GM21515 (cell line): ENCODE results near the gene MID1.

Experiments
- ATAC-seq: cut with Tn5 transposase; IDR thresholded peaks from one replicate; pipeline ENCODE4 v1.9.1; 2021; ENCODE audit not compliant: unreplicated experiment

MID1 gene

GRCh38 chrX:10496345-10496965 is 123.9 kb downstream of the MID1 start:
- ATAC-seq = no peak

DNA sequence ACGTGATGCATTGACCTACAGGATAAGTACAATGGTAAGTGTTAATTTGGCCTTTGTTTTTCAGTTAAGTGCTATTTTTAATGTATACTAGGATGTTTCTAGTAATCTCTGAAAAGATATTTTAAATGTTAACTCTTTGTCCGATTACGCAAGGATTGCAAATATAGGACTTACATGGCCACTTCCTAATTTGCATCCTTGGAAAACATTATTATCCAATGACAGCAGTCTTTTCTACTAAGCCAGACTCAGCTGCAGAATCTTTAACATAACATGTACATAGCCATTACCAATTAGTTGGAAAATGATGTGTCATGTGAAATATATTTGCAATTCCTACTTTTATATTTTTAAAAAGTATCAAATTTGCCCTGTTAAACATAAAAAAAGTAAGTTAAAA is 124.7 kb downstream of the MID1 start:
- ATAC-seq = no peak

DNA sequence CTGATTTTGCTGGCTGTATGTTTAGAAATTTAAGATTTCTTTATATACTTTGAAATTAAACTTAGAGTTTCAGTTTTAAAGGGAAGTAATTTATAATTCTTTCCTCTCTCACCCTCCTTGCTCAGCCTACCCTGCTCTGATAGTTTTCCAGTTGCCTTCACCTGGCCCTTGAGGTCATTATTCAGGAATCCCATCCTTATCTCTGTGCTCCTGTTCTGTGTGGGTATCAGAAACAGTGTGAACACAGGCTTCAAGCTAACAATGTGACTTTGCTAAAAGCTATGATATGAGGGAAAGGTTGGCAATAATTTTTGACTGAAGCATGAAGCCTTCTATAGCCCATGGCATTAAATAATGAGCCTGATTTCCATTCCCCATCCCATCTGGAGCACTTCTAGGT is 128.1 kb downstream of the MID1 start:
- no peak for ATAC-seq

GRCh38 chrX:10486373-10486772 is 134.0 kb downstream of the MID1 start:
- no peak for ATAC-seq

- no peak for ATAC-seq
Observed at GRCh38 chrX:10485326-10485725, 135.1 kb downstream of the MID1 start.

DNA sequence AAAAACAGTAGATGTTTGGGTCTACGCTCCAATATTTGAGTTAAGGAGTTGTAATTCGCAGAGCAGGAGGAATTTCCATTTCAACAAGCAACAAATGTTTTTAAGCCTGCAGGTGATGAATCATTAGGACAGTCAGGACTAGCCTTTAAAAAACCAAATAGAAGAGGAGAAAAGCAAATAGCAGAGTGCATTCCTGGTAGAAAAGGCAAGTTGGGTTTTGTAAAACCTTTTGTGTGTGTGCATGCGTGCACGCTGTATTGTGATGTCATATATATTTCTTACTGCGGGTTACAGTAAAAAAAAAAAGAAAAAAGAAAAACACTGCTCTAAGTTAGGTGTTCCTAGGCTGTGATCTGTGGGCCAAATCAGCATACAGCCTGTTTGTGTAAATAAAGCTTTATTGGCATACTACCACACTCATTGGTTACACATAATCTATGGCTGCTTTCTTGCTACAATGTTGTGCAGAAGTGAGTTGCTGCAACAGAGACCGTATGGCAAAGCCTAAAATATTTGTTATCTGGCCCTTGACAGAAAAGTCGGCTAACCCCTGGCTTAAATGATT is 135.6 kb downstream of the MID1 start:
- no peak for ATAC-seq

DNA sequence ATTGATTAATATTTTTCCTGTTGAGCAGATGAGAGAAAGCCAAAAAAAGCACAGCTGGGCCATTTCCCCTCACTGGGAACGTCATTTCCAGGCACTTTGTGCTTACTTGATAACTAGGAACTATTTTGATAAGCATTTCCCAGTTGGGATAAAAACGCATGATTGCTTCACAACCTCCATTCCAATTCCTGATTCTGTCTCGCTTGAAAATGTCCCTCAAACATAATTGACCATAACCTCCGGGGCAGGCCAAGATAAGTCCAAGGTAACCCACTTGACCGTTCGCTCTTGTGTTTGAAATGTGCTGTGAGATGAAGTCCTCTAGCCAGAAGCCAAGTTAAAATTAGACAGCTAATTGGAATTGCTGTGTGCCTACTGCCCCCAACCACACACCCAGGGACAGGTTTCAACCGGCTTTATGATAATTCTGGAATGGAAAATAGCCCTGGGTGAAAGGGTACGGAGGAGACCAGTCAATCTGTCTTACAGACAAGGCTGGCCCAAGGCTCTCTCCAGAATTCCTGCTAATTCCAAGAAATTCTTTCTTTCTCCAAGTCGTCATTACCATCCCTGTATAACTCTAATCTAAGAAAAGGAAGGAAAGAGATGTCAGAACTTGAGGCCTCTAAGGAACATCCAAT is 137.1 kb downstream of the MID1 start:
- no peak for ATAC-seq

GRCh38 chrX:10482708-10483107 is 137.7 kb downstream of the MID1 start:
- no peak for ATAC-seq

GRCh38 chrX:10482261-10482660 is 138.1 kb downstream of the MID1 start:
- peak; percentile 92 for ATAC-seq

GRCh38 chrX:10480861-10481260 is 139.5 kb downstream of the MID1 start:
- ATAC-seq = no peak

DNA sequence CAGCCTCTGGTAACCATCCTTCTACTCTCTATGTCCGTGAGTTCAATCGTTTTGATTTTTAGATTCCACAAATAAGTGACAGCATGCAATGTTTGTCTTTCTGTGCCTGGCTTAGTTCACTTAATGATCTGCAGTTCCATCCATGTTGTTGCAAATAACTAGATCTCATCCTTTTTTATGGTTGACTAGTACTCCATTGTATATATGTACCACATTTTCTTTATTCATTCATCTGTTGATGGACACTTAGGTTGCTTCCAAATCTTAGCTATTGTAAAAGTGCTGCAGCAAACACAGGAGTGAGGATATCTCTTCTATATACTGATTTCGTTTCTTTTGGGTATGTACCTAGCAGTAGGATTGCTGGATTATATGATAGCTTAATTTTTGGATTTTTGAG is 140.9 kb downstream of the MID1 start:
- no peak for ATAC-seq

- ATAC-seq = no peak
Observed at GRCh38 chrX:10477525-10477924, 142.9 kb downstream of the MID1 start.

DNA sequence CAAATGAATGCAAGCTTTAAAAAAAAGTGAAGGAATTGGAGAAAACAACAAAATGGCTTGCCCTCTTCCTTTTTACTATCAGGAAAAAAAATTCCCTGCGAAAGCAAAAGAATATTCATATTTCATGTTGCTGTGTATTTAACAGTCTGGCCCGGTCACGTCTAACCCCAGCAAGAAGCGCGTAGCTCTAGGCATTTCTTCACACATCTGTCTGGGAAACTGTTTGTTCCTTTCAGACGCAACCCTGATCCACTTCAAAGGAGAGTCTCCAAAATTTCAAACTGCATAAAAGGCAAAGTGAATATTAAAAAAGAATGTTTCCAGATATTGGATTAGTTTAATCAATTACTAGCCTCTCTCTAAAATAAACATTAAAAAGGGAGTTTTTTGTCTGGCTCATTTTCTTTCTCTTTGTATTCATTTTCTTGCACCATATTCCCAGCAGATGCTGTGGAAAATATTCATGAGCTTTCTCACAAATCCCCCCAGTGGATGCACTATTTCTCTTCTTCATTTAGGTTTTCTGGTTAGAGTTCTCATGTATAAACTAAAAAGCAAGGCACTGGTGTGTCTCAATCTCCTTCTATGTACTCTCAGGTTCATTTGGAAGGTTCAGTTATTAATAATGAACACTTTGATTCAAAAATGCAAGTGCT is 145.3 kb downstream of the MID1 start:
- ATAC-seq = no peak

DNA sequence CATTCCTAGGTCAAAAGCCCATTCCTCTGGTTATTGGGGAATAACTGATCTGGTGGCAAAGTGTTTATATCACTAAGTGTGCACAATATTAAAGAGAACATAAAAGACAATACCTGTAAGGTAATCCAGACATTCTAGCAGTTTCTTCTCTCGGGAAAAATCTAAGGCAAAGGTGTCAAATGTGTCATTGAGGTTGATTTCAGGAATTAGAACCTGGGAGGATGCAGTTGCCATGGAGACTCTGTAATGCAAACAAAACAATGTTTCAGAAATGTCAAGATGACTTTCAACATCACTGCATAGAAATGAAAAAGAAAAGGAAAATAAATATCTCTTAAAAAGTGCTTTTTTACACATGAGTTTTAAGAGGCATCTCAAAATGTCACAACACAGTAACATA is 145.9 kb downstream of the MID1 start:
- no peak for ATAC-seq

DNA sequence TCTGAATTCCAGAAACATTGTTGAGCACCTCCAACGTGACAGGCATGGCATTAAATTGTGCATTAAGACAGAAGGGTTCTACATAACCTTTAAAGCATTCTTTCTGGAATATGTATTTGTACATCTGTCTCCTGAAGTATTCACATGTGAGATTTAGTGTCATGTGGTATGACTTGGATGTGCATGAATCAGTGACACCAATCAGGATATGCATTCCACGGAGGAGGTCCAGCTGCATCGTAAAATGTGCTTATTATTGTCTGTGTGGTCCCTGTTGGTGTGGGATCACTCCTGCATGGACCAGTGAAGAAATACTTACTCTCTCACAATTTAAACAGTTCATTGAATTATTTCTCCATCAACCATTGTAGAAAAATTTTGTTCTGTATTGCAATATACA is 149.0 kb downstream of the MID1 start:
- no peak for ATAC-seq

GRCh38 chrX:10470009-10470408 is 150.4 kb downstream of the MID1 start:
- no peak for ATAC-seq

DNA sequence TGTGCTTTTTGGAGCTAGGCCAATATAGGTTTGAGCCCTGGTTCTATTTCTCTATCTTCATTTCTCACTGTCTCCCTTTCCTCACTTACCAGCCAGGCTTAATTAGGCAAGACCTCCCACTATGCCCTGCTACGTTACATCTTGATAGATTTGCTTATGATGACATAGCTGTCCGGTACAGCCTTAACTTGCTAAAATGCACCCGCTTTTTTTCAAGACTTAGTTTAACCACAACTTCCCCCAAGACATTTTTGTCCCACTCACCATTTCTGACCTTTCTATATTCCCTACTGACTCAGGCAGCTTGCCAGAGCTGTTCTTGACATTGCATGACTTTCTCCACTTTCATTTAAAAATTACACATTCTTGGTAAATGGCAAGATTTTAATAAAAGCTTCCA is 152.6 kb downstream of the MID1 start:
- ATAC-seq = no peak

GRCh38 chrX:10465254-10465653 is 155.1 kb downstream of the MID1 start:
- ATAC-seq = no peak

DNA sequence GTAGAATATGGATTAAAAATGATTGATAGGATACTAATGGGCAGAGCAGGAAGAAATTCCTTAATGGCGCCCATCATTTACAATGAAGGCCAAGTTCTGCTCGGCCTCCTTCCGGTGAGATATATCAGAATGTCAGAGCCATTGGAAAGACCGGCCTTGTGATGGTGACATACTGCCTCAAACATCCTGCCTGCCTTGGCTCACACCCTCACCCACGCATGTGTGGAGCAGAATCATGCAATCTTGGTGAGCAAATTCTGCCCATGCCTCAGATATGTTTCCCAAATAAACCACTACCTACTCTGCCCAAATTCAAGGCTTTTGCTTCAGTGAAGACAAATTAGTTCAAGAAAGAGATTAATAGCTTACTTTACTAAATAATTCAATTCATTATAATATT is 163.3 kb downstream of the MID1 start:
- ATAC-seq = no peak

DNA sequence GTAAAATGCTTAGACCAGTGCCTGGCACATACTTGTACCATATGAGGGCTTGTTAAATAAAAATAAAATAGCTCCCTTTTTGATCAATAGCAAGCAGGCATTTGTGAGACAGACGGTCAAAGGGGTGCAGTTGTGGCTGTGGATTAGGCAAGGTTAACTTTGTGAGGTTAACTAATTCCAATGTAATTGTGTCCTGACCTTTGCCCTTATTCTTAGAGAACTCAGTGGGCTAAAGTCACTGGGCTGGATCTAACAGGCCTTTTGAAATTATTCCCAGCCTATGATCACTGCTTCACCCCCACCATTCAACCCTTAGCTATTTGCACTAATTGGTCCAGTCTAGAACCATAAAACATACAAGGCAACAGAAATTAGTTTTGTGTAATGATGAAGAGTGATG is 166.4 kb downstream of the MID1 start:
- ATAC-seq = no peak

GRCh38 chrX:10450959-10451355 is 169.4 kb downstream of the MID1 start:
- no peak for ATAC-seq

GRCh38 chrX:10450229-10450958 is 170.0 kb downstream of the MID1 start:
- ATAC-seq = no peak
